RCC 7860 (cell line): ENCODE results near the gene ALOX15.
"Not testable (repeated sequence)": the region's sequence is repeated elsewhere in the genome, so short reads cannot be mapped to it uniquely, and the experiment has no call there.

Experiments
- DNase-seq: peaks from one replicate; pipeline ENCODE4 v3.0.0-alpha.2; 2015; ENCODE audit warnings: low spot score
- FAIRE-seq: peaks from 2 replicates; lab custom pipeline; 2012; peaks lifted over from hg19 to GRCh38; lab: Jason Lieb, UNC

The ALOX15 gene, protein sequence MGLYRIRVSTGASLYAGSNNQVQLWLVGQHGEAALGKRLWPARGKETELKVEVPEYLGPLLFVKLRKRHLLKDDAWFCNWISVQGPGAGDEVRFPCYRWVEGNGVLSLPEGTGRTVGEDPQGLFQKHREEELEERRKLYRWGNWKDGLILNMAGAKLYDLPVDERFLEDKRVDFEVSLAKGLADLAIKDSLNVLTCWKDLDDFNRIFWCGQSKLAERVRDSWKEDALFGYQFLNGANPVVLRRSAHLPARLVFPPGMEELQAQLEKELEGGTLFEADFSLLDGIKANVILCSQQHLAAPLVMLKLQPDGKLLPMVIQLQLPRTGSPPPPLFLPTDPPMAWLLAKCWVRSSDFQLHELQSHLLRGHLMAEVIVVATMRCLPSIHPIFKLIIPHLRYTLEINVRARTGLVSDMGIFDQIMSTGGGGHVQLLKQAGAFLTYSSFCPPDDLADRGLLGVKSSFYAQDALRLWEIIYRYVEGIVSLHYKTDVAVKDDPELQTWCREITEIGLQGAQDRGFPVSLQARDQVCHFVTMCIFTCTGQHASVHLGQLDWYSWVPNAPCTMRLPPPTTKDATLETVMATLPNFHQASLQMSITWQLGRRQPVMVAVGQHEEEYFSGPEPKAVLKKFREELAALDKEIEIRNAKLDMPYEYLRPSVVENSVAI

GRCh38 chr17:4641297-4642195 is at the start of gene ALOX15:
TSS of gene ALOX15 (minus strand) at chr17:4641678. CDS start at chr17:4641651, 27 bp downstream.
- FAIRE-seq (no peak), DNase-seq (no peak)

- no peak for FAIRE-seq
- DNase-seq: no peak
Observed at GRCh38 chr17:4690745-4691144, 49.3 kb upstream of the ALOX15 start.

- DNase-seq, FAIRE-seq: not testable (repeated sequence)
Observed at GRCh38 chr17:4689872-4690271, 48.4 kb upstream of the ALOX15 start.

DNA sequence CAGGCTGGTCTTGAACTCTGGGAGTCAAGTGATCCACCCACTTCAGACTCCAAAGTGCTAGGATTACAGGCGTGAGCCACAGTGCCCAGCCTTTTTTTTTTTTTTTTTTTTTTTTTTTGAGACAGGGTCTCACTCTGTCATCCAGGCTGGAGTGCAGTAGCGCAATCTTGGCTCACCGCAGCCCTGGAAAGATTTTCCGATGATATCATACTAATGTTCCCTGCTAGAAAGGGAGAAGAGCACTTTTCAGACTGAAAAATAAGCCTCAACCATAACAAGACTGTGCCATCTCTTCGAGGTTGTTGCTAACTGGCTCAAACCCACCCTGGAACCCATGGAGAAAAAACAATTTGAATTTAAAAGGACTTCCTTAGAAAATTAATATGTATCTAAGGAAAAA is 42.3 kb upstream of the ALOX15 start:
- FAIRE-seq: not testable (repeated sequence)

DNA sequence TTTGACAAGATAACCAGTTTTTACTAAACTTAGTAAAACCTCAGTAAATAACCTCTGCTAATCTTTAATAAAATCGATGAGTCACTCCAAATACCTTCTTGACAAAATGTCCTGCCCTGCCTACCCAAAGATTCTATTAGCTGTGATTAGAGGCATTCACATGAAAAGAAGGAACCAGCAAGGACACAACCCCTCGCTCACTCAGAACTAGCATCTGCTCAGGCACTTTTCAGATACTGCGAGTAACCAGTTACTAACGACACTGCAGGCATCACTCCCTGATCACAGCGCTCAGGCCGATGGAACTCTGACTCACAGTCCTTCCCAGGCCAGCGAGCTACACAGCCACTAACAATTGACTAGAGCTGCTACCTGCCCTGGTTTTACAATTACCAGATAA is 38.2 kb upstream of the ALOX15 start:
- FAIRE-seq: peak; percentile 96
- DNase-seq: peak; percentile 91

More for the DNA sequence above, 42.3 kb upstream of the ALOX15 start:
- not testable (repeated sequence) for DNase-seq

- DNase-seq: peak; percentile 96
Observed at GRCh38 chr17:4678448-4679026, 37.1 kb upstream of the ALOX15 start.

GRCh38 chr17:4676791-4677190 is 35.3 kb upstream of the ALOX15 start:
- FAIRE-seq: no peak

More at GRCh38 chr17:4678448-4679026, 37.1 kb upstream of the ALOX15 start:
- FAIRE-seq: peak; percentile 98

GRCh38 chr17:4675791-4676190 is 34.3 kb upstream of the ALOX15 start:
- DNase-seq: no peak
- no peak for FAIRE-seq

More at GRCh38 chr17:4676791-4677190, 35.3 kb upstream of the ALOX15 start:
- DNase-seq: no peak

GRCh38 chr17:4674685-4674998 is 33.2 kb upstream of the ALOX15 start:
- no peak for FAIRE-seq
- no peak for DNase-seq

DNA sequence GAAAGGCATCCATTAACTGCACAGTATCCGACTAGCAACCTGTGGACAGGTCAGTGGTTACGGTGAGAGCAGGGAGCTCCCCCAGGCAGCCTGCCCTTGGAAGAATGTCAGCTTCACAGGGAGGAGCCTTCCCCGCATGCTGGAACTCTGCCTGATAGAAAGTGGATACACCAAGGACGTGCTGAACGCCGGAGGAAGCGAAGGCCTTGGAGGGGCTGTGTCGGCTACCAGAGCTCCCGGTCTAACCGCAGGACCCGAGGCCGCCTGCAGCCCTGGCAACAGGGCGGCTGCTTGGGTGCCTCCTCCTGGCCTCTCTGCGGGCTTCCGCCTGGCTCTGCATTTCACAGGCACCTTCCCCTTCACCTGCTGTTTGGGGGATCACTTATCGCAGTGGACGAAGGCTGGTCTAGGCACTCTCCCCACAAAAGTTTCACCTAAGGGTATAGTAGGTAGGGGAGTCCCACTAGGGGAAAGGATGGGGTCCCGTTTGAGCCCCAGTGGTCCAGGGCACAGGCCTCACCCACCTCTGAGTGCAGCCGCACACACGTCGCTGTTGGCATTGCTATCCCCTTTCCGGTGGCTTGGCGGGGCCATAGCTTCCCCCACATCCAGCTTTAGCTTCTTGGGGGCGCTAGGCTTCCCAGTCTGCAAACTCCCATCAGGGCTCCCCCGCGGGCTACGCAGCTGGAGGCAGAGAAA is 32.7 kb upstream of the ALOX15 start:
- FAIRE-seq (no peak), DNase-seq (no peak)

DNA sequence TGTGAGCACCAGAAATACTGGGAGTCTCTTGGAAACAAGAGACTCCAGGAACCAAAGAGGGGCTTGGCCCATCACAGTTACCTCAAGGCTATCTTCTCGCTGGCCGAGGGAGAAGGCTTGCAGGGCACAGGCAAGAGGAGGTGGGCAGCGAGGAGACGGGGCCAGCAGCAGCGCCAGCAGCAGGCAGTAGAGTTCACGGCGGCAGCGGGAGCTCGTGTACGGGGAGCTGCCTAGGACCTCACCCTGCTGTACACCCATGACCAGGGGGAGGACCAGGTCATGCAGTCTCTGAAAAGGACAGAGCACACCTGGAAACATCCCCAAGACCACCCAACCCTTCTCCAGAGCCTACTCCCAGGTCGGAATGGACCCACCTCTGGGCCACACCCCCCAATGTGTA is 31.7 kb upstream of the ALOX15 start:
- DNase-seq (no peak), FAIRE-seq (no peak)

- no peak for FAIRE-seq
Observed at GRCh38 chr17:4672751-4673150, 31.3 kb upstream of the ALOX15 start.

DNA sequence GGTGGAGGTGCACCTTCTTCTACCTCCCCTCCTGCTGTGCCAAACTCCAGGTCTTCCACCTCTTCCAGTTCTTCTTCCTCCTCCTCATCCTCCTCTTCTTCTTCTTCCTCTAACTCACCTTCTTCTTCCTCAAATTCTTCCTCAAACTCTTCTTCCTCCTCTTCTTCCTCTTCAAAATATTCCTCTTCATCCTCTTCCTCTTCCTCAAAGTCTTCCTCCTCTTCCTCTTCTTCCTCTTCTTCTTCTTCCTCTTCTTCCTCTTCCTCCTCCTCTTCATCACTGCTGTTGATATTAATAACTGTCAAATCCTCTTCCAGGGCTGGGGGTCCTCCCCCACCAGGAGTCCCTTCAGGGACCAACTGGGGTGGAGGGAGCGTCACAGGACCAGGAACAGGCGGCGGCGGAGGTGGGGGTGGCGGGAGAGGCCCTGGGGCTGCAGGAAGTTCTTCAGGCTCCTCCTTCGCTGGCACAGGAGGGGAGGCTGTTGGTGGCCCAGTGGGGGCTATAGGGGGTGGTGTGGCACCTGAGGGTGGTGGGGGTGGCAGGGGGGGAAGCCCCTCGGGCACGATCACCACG is 30.7 kb upstream of the ALOX15 start:
- DNase-seq (no peak), FAIRE-seq (no peak)

More at GRCh38 chr17:4672751-4673150, 31.3 kb upstream of the ALOX15 start:
- no peak for DNase-seq

- FAIRE-seq: no peak
- no peak for DNase-seq
Observed at GRCh38 chr17:4667166-4667565, 25.7 kb upstream of the ALOX15 start.

GRCh38 chr17:4666296-4666695 is 24.8 kb upstream of the ALOX15 start:
- no peak for FAIRE-seq
- no peak for DNase-seq

DNA sequence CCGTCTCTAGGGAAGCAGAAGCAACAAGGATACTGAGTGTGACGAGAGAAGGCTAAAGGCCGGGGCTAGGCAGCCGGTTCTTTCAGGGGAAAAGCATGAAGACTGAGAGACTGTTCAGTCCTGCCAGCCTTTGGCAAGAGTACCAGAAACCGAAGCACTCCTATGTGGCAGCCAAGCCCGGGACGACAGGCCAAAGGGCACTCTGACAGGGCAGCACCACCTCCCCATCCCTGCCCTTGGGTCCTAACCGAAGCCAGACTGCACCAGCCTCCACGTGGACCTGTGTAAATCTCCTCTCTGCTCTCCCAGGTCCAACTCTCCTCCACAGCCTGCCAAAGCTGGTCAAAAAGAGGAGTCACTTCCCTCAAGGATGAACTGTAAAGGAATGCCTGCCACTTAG is 23.5 kb upstream of the ALOX15 start:
- DNase-seq (no peak), FAIRE-seq (no peak)

GRCh38 chr17:4664230-4664629 is 22.8 kb upstream of the ALOX15 start:
- DNase-seq: no peak
- FAIRE-seq: no peak

DNA sequence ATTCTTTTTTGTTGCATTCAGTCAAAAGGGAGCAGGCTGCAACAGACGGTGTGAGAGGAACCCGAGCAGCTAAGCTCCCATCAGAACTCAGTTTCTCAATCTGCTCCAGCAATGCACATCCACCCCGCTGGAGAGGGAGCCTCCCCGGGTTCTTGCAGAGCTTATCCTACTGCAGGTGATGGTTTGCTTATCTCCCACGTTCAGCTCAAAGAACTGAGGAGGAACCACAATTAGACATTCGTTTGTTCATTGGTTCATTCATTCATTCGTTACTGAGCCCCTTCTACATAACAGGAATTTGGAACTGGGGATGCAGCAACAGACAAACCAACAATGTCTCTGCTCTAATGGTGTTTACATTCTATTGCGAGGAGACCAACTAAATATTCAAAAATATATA is 22.2 kb upstream of the ALOX15 start:
- FAIRE-seq (no peak), DNase-seq (no peak)

DNA sequence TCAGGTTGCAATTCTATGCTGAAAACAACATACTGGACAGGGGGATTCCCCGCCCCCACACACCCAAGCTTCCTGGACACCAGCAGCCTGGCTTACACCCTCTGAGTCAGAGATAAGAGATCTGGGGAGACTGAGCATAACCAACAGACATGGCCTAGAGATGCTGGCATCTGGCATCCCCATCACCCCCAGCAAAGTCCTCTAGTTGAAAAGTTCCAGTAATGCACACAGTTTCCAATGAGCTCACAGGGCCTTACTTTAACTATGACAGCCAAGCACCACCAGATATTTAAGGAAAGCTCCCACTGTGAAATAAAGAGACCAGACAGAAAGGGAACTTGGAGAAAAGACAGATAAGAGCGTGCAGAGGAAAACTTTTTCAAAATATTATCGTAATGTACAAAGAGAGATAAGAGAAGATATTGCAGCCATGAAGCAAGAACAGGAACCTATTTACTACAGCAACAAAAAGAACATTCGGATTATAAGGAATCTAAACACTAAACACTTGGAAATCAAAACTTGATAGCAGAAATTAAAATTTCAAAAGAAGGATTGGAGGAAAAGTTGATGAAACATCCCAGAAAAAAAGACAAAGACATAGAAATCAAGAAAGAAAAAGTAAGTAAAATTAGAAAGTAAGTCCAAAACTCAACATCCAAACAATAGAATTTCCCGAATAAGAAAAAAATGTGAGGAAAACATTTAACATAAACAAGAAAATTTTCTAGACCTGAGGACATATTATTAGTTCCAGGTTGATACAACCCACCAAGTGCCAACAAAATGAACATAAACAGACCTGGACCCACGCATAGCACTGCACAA is 17.2 kb upstream of the ALOX15 start:
- FAIRE-seq: no peak
- DNase-seq: peak; percentile 65
